ENCODE measurements around the gene FAM107A. TPM values are rescaled to one million over a fixed set of nuclear protein-coding genes. Genes with fewer than 3 reads are reported as not detected.

The FAM107A gene
- total and polyA plus RNA-seq, 2 of the 4 experiments (the other 2 are of a cell fraction): not detected

DNA sequence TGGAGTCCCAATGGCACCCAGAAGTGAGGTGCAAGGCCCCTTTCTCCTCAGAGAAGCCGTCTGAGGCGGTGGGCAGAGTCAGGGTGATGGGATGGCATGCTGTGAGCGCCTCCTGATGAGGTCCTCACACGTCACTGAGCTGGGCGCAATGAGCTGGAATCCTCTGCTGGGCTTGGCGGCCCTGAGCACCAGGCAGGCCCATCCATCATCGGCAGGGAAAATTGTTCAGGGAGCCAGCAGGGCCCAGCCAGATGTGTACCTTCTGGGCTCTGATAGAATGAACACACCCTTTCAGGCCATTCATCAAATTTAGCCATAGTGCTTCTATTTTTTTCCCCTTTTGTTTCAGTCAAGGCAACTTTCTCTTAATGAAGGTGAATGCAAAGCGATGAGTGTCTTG lies 45.7 kb upstream of the FAM107A start:
- CTCF ChIA-PET: no interaction called here

More for the DNA sequence above, 45.7 kb upstream of the FAM107A start:
- H4K91ac ChIP-seq (ENCODE audit: insufficient read depth, low read depth, low read length): no peak overlapping the region
- intact Hi-C loops (cut with micrococcal nuclease) (loop anchor here (10.0 kb wide), 2 partner anchors 288 to 318 kb away; partner anchors contain the start of genes HTD2, PXK and RPP14), dilution Hi-C loops (cut with HindIII; ENCODE audit: low sequenced_read_pairs, unreplicated experiment) (no loop called here), in situ Hi-C loops (cut with MboI; ENCODE audit: low sequenced_read_pairs) (loop anchor here (10.0 kb wide), 1 partner anchor 298 kb away; no protein-coding TSS in a partner anchor)
- H3K36me3 ChIP-seq (ENCODE audit: control insufficient read depth, insufficient read depth, low read length): no peaks in the 10 kb centered on the region
- no peak overlapping the region for H4K8ac ChIP-seq (ENCODE audit: low read depth in 2 of 2, low read length in 2 of 2)
- no peak overlapping the region for H2AK9ac ChIP-seq (replicated peaks; ENCODE audit: low read depth, low read length, poor library complexity)
- no peak overlapping the region for H2BK15ac ChIP-seq (ENCODE audit: low read depth, low read length)
- 93% methylated on average over 5 of the region's 8 CpGs; no CpG with 5 or more reads in 1 of the 2 experiments for WGBS, 2 experiments (ENCODE audit: extremely low coverage in 2 of 2, insufficient read length in 1 of 2)
- no peak overlapping the region for H3K4ac ChIP-seq (ENCODE audit: low read depth, low read length)
- H2AFZ ChIP-seq (replicated peaks; ENCODE audit: low read length, poor library complexity): no peak overlapping the region
- H3K4me2 ChIP-seq (ENCODE audit: low read depth, low read length): no peak overlapping the region
- POLR2A ChIA-PET (ENCODE audit: unreplicated experiment): no interaction called here
- H3K9me3 ChIP-seq (ENCODE audit: control insufficient read depth, insufficient read depth, low read length): no peaks in the 10 kb centered on the region
- H3K23ac ChIP-seq (ENCODE audit: low read depth, low read length): no peak overlapping the region
- no peak overlapping the region for H3K9ac ChIP-seq (ENCODE audit: low read depth, low read length)
- H3K4me3 ChIP-seq (ENCODE audit: insufficient read depth, low read depth, low read length): no peak overlapping the region
- ATAC-seq (ENCODE audit: low read depth) (no peak), DNase-seq (no peak)
- H3K79me1 ChIP-seq (ENCODE audit: low read depth in 1 of 2, low read length in 2 of 2): no peaks in the 10 kb centered on the region
- H2BK5ac ChIP-seq (ENCODE audit: low read depth, low read length, poor library complexity, severe bottlenecking): no peak overlapping the region
- BruUV-seq (replicated peaks): no TSS peak
- no peak overlapping the region for H4K5ac ChIP-seq (ENCODE audit: low read depth, low read length)
- H2AK5ac ChIP-seq (ENCODE audit: low read depth, low read length): no peak overlapping the region
- H3K27me3 ChIP-seq (ENCODE audit: control insufficient read depth, insufficient read depth, low read length): 0 out of 2 replicates have a peak, but pooled peaks cover 2% of the 10 kb centered on the region
- no peak overlapping the region for H3K14ac ChIP-seq (replicated peaks; ENCODE audit: low read depth, low read length)
- TF ChIP-seq RCOR1 (IDR thresholded peaks at IDR 0.05; ENCODE audit: insufficient replicate concordance, low read length): no peak
- TF ChIP-seq, protein P1, sequence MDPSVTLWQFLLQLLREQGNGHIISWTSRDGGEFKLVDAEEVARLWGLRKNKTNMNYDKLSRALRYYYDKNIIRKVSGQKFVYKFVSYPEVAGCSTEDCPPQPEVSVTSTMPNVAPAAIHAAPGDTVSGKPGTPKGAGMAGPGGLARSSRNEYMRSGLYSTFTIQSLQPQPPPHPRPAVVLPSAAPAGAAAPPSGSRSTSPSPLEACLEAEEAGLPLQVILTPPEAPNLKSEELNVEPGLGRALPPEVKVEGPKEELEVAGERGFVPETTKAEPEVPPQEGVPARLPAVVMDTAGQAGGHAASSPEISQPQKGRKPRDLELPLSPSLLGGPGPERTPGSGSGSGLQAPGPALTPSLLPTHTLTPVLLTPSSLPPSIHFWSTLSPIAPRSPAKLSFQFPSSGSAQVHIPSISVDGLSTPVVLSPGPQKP (IDR thresholded peaks at IDR 0.05; ENCODE audit: borderline replicate concordance, low read depth, low read length): no peak
- no peak for TF ChIP-seq MAZ (IDR thresholded peaks at IDR 0.05; ENCODE audit: borderline replicate concordance, low read depth, low read length)
- no peak for TF ChIP-seq USF2 (IDR thresholded peaks at IDR 0.05; ENCODE audit: low read depth, low read length)
- TF ChIP-seq FOS (IDR thresholded peaks at IDR 0.05; ENCODE audit: low read depth, low read length): no peak
- TF ChIP-seq SMC3 (IDR thresholded peaks at IDR 0.05; ENCODE audit: low read depth, low read length): no peak
- no peak for TF ChIP-seq MAFK (IDR thresholded peaks at IDR 0.05; ENCODE audit: low read depth, low read length)
- TF ChIP-seq NFE2L2 (IDR thresholded peaks at IDR 0.05; ENCODE audit: low read depth, low read length): no peak
- no peak for TF ChIP-seq MXI1 (IDR thresholded peaks at IDR 0.05; ENCODE audit: borderline replicate concordance, low read depth, low read length)
- TF ChIP-seq, protein P2, sequence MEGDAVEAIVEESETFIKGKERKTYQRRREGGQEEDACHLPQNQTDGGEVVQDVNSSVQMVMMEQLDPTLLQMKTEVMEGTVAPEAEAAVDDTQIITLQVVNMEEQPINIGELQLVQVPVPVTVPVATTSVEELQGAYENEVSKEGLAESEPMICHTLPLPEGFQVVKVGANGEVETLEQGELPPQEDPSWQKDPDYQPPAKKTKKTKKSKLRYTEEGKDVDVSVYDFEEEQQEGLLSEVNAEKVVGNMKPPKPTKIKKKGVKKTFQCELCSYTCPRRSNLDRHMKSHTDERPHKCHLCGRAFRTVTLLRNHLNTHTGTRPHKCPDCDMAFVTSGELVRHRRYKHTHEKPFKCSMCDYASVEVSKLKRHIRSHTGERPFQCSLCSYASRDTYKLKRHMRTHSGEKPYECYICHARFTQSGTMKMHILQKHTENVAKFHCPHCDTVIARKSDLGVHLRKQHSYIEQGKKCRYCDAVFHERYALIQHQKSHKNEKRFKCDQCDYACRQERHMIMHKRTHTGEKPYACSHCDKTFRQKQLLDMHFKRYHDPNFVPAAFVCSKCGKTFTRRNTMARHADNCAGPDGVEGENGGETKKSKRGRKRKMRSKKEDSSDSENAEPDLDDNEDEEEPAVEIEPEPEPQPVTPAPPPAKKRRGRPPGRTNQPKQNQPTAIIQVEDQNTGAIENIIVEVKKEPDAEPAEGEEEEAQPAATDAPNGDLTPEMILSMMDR (conservative IDR thresholded peaks at IDR 0.05; ENCODE audit: low read depth, low read length): no peak
- TF ChIP-seq CEBPB (IDR thresholded peaks at IDR 0.05; ENCODE audit: low read depth, low read length): no peak
- TF ChIP-seq RFX5 (IDR thresholded peaks at IDR 0.05; ENCODE audit: low read depth, low read length): no peak
- no peak for TF ChIP-seq BHLHE40 (IDR thresholded peaks at IDR 0.05; ENCODE audit: low read depth, low read length)
- no peak for TF ChIP-seq POLR2A (IDR thresholded peaks at IDR 0.05; ENCODE audit: low read depth, low read length)
- TF ChIP-seq RAD21 (IDR thresholded peaks at IDR 0.05; ENCODE audit: low read length): no peak
- H3K9me1 ChIP-seq (ENCODE audit: insufficient read depth, low read length): peaks cover 3% of the 10 kb centered on the region; the same call in 1 of the 2 replicates
- no peak overlapping the region for H2BK20ac ChIP-seq (ENCODE audit: low read depth, low read length)
- no peak overlapping the region for H3K18ac ChIP-seq (ENCODE audit: low read depth, low read length)
- no peaks in the 10 kb centered on the region for H4K20me1 ChIP-seq (ENCODE audit: insufficient read depth, low read length)
- H3K4me1 ChIP-seq (ENCODE audit: control insufficient read depth, insufficient read depth, low read length): peaks cover 7% of the 10 kb centered on the region; the same call in 1 of the 2 replicates
- no peak overlapping the region for H3K27ac ChIP-seq (ENCODE audit: insufficient read depth, low read length)
- no peak overlapping the region for H2BK120ac ChIP-seq (ENCODE audit: low read depth, low read length)
- H3K56ac ChIP-seq (ENCODE audit: extremely low read depth, insufficient read depth, low read length): no peak overlapping the region

Data from IMR-90 (cell line).